Measurements from ENCODE around the gene PTPRA.

PTPRA gene

DNA sequence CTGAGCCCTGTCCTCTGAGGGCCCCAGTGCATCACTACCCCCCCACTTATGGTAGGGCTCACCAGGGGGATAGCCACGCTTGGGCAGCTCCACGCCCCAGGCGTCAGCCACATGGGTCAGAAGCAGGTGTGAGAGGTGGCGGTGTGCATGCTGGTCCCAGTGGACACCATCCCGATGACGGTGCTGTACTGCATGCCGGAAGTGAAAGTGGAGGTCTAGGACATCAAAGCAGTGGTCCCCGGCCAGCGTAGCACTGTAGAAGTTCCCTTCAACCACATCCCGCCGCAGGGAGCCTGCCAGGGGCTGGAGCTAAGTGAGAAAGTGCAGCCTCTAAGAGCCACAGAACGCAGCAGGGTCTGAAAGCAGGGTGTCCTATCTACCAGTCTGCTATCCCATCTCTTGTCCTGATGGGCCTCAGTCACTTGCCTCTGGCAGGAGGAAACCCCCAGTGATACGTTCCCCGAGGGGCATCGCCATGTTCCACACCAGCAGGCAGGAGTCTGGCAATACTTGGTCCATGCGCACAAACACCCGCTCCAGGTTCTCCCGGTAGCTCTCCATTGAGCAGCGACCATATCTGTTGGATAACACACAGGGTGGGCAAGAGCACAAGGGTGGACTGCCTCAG lies 35.0 kb upstream of the PTPRA start:
- no peak for DNase-seq (ENCODE audit: low read depth)
- H3K36me3 ChIP-seq (ENCODE audit: control insufficient read depth, insufficient read depth, low read length, severe bottlenecking): peaks cover 24% of the 10 kb centered on the region
- no peak overlapping the region for H3K9ac ChIP-seq (ENCODE audit: low read length)
- H3K9me3 ChIP-seq (ENCODE audit: control insufficient read depth, low read length): no peaks in the 10 kb centered on the region
- H3K27me3 ChIP-seq (replicated peaks; ENCODE audit: control insufficient read depth, insufficient read depth, low read length): no peaks in the 10 kb centered on the region
- H3K4me3 ChIP-seq (ENCODE audit: low read length): no peak overlapping the region
- H3K4me1 ChIP-seq (ENCODE audit: control insufficient read depth, insufficient read depth, low read length): peaks cover 16% of the 10 kb centered on the region

DNA sequence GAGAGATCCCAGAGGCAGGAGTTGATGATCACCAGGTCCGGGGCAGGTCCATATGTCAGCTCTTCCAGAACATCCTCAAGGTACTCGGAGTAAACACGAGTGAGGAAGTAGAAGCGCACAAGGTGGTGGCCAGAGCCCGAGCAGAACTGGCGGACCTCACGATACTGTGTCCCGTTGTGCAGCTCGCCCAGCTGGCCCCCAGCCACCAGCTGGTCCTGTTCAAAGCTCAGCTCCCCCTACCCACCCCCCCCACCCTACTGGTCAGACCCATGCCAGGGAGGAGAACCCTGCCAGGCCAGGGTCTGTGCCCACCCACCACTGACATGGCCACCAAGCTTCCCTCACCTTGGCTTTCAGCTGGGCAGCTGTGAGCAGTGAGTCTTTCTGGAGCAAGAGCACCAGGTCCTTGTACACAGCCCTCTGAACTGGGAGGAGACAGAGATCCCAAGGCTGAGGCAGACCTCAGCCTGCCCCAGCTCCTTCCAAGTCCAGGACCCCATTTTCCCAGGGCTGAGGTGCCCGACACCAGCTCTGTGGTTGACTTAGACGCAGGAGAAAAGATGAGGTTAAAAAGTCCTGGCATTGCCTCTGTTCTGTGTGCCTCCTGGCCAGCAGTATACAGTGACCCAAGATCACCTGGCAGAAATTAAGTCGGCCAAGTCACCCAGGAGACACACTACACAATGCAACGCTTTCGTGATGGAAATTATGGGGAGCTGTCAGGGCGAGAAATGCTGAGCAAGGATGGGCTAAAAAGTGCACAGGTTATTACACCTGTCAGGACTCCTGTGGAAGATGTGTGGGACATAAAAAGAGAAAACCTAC lies 34.2 kb upstream of the PTPRA start:
- DNase-seq (ENCODE audit: low read depth): no peak
- Histone ChIP-seq H3K9ac (ENCODE audit: low read length) (no peak overlapping the region), H3K27me3 (replicated peaks; ENCODE audit: control insufficient read depth, insufficient read depth, low read length) (no peaks in the 10 kb centered on the region), H3K4me3 (ENCODE audit: low read length) (peak overlapping the region; percentile 91), H3K36me3 (ENCODE audit: control insufficient read depth, insufficient read depth, low read length, severe bottlenecking) (peaks cover 28% of the 10 kb centered on the region), H3K4me1 (ENCODE audit: control insufficient read depth, insufficient read depth, low read length) (peaks cover 16% of the 10 kb centered on the region), H3K9me3 (ENCODE audit: control insufficient read depth, low read length) (no peaks in the 10 kb centered on the region)

DNA sequence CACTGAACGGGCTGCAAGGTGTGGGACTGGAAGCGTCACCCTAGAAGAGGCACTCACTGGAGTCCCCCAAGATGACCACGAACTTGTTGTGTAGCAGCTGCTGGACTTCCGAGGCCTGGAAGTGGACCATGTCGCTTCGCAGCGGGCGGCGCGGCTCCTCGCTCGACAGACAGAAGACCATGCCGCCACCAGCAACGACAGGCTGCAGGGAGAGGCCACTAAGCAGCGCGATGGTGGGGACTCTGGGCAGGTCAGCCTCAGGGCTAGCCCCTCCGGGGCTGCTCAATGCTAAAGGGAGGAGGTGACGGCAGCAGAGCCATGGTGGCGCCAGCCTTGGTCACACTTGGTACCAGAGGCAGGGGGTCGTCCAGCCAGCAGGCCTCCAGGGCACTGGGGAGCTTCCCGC lies 33.5 kb upstream of the PTPRA start:
- no peak for DNase-seq (ENCODE audit: low read depth)
- Histone ChIP-seq H3K9ac (ENCODE audit: low read length) (peak overlapping the region; percentile 86), H3K4me3 (ENCODE audit: low read length) (peak overlapping the region; percentile 91), H3K36me3 (ENCODE audit: control insufficient read depth, insufficient read depth, low read length, severe bottlenecking) (peaks cover 27% of the 10 kb centered on the region), H3K4me1 (ENCODE audit: control insufficient read depth, insufficient read depth, low read length) (peaks cover 16% of the 10 kb centered on the region), H3K9me3 (ENCODE audit: control insufficient read depth, low read length) (no peaks in the 10 kb centered on the region), H3K27me3 (replicated peaks; ENCODE audit: control insufficient read depth, insufficient read depth, low read length) (no peaks in the 10 kb centered on the region)

DNA sequence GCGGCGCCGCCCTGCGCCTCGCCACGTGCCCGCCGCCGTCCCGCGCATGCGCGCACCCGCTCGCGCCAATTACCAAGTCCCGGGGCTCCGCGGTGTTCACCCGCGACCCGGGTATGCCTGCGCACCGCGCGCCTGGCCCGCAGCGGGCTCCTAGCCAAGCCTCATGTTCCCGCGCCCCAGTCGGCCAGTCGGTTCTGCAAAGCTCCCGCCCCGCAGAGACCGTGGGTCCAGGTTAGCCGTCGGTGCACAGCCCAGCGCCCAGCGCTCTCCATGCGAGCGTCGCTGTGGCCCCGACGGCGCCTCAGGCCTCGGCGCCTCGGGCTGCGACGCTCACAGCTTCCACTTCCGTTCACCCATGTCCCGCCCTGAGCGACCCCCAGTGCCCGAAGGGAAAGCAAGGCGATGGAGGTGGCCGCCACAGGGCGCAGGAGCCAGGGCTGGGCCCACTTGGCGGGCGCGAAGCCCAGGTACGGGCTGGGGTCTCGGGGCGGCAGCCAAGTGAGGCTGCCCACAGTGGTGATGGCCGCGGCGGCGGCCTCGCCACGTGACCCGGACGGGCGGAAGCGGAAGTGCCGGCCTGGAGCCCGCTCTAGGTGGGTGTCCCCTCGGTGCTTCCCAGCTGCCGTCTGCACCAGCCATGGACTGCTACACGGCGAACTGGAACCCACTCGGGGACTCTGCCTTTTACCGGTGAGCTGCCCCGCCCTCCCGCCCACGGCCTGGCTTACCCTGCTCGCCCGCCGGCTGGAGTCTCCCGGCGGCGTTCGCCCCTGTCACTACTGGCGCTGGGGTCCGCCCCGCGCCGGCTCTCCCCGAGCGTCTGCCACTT lies 32.9 kb upstream of the PTPRA start, which contains the start of the genes PCED1A and VPS16:
TSS of gene PCED1A (minus strand) at position 518 of the 829 bp plus-strand sequence. CDS start 743 bp downstream, outside the sequence.
TSS of gene VPS16 (plus strand) at position 608 of the 829 bp plus-strand sequence. CDS start at position 638, 30 bp downstream.
- Histone ChIP-seq H3K9me3 (ENCODE audit: control insufficient read depth, low read length) (no peaks in the 10 kb centered on the region), H3K27me3 (replicated peaks; ENCODE audit: control insufficient read depth, insufficient read depth, low read length) (no peaks in the 10 kb centered on the region), H3K36me3 (ENCODE audit: control insufficient read depth, insufficient read depth, low read length, severe bottlenecking) (peaks cover 21% of the 10 kb centered on the region), H3K4me1 (ENCODE audit: control insufficient read depth, insufficient read depth, low read length) (peaks cover 16% of the 10 kb centered on the region), H3K4me3 (ENCODE audit: low read length) (peak within 1 kb of the TSS; percentile 91), H3K9ac (ENCODE audit: low read length) (peak within 1 kb of the TSS; percentile 86)
- DNase-seq (ENCODE audit: low read depth): peak; percentile 91

DNA sequence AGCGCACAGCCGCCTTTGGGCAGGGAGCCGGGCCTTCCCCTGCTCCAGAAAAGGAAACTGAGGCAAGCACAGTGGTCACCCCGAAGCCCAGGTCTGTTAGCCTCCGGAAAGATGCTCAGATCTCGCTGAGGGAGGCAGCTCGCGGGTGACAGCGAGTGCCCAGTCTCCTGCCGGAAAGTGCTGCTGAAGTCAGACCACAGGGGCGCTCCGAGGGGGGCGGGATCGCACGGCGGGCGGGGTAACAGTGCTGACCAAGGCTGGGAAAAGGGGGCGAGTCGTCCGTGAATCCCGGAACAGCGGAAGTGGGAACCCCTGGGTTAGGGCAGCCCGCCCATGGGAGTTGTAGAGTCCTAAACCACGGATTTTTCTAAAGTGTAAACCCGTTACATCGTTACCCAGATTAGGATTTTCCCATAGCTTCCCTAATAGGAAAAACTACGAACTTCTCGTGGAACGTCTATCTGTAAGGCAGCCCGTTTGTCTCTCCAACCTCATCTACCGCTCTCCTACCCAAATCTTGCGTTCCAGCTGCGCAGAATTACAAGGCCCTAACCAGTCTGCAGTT lies 32.2 kb upstream of the PTPRA start:
- H3K4me1 ChIP-seq (ENCODE audit: control insufficient read depth, insufficient read depth, low read length): peaks cover 16% of the 10 kb centered on the region
- DNase-seq (ENCODE audit: low read depth): peak; percentile 78
- H3K27me3 ChIP-seq (replicated peaks; ENCODE audit: control insufficient read depth, insufficient read depth, low read length): no peaks in the 10 kb centered on the region
- peak overlapping the region; percentile 86 for H3K9ac ChIP-seq (ENCODE audit: low read length)
- peaks cover 21% of the 10 kb centered on the region for H3K36me3 ChIP-seq (ENCODE audit: control insufficient read depth, insufficient read depth, low read length, severe bottlenecking)
- no peaks in the 10 kb centered on the region for H3K9me3 ChIP-seq (ENCODE audit: control insufficient read depth, low read length)
- H3K4me3 ChIP-seq (ENCODE audit: low read length): peak overlapping the region; percentile 91

DNA sequence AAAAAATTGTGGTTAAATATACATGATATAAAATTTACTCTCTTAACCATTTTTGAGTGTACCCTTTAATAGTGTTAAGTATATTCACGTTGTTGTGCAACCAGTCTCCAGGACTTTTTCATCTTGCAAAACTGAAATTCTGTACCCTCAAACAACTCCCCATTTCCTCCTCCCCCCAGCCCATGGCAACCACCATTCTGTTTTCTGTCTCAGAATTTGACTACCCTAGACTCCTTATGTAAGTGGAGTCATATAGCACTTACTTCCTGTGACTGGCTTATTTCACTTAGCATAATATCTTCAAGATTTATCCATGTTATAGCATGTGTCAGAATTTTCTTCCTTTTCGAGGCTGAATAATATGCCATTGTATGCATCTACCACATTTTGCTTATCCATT lies 27.7 kb upstream of the PTPRA start:
- no peak for DNase-seq (ENCODE audit: low read depth)
- Histone ChIP-seq H3K4me3 (ENCODE audit: low read length) (no peak overlapping the region), H3K9ac (ENCODE audit: low read length) (no peak overlapping the region), H3K4me1 (ENCODE audit: control insufficient read depth, insufficient read depth, low read length) (peaks cover 7% of the 10 kb centered on the region), H3K36me3 (ENCODE audit: control insufficient read depth, insufficient read depth, low read length, severe bottlenecking) (peaks cover 9% of the 10 kb centered on the region), H3K9me3 (ENCODE audit: control insufficient read depth, low read length) (no peaks in the 10 kb centered on the region), H3K27me3 (replicated peaks; ENCODE audit: control insufficient read depth, insufficient read depth, low read length) (no peaks in the 10 kb centered on the region)

DNA sequence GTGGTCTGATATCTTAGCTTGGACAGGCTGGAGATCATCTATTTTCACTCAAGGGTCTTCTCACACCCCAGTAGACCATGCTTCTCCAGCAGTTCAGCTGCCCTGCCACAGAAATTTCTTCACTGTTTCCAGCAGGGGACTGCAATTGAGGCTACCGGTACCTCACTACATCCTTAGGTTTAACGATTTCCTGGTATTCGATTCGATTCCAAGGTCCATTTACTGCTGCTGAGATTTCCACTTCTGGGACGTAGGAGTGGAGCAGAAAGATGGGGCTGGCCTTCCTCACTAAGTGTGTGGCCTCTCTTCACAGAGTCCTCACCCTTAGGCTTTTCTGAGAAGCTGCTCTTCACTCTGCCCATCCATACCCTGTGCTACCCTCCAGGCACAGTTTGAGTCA lies 26.6 kb upstream of the PTPRA start:
- Histone ChIP-seq H3K27me3 (replicated peaks; ENCODE audit: control insufficient read depth, insufficient read depth, low read length) (no peaks in the 10 kb centered on the region), H3K36me3 (ENCODE audit: control insufficient read depth, insufficient read depth, low read length, severe bottlenecking) (peaks cover 9% of the 10 kb centered on the region), H3K4me3 (ENCODE audit: low read length) (no peak overlapping the region), H3K9me3 (ENCODE audit: control insufficient read depth, low read length) (no peaks in the 10 kb centered on the region), H3K9ac (ENCODE audit: low read length) (no peak overlapping the region), H3K4me1 (ENCODE audit: control insufficient read depth, insufficient read depth, low read length) (peaks cover 2% of the 10 kb centered on the region)
- no peak for DNase-seq (ENCODE audit: low read depth)

DNA sequence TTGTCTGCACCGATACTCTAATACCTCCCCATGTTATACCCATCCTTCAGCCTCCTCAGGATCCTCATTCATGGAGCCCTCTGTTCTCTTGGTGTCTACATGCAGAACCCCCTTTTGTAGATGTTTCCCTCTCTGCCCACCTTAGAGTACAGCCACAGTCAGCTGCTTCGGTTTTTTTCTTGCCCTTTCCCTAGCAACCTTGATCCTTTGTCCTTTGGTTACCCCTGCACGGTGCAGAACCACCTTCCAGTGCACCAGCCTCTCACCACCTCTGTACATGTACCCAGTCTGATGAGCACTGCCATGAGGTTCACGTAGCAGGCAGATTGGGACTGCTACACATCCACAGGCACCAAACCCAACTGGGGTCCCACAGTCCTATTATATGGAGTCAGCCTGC lies 25.5 kb upstream of the PTPRA start:
- H3K4me3 ChIP-seq (ENCODE audit: low read length): no peak overlapping the region
- no peak overlapping the region for H3K9ac ChIP-seq (ENCODE audit: low read length)
- no peaks in the 10 kb centered on the region for H3K27me3 ChIP-seq (replicated peaks; ENCODE audit: control insufficient read depth, insufficient read depth, low read length)
- peaks cover 9% of the 10 kb centered on the region for H3K36me3 ChIP-seq (ENCODE audit: control insufficient read depth, insufficient read depth, low read length, severe bottlenecking)
- H3K4me1 ChIP-seq (ENCODE audit: control insufficient read depth, insufficient read depth, low read length): no peaks in the 10 kb centered on the region
- H3K9me3 ChIP-seq (ENCODE audit: control insufficient read depth, low read length): no peaks in the 10 kb centered on the region
- DNase-seq (ENCODE audit: low read depth): no peak

DNA sequence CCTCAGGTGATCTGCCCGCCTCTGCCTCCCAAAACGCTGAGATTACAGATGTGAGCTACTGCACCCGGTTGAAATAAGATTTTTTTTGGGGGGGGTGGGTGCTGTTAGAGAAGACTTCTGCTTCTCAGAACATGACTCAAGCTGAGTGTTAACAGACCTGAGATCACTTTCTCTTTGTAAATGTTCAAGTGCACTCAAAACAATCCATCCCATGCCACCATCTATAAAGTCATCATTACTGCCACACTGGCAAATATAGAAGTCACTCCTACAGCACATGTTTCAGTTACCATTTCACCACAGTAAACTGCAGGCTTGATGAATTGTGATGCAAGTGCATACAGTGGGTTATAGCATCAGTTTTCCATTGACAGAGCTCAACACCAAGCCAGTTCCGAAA lies 23.8 kb upstream of the PTPRA start:
- Histone ChIP-seq H3K4me3 (ENCODE audit: low read length) (no peak overlapping the region), H3K27me3 (replicated peaks; ENCODE audit: control insufficient read depth, insufficient read depth, low read length) (no peaks in the 10 kb centered on the region), H3K9ac (ENCODE audit: low read length) (no peak overlapping the region), H3K9me3 (ENCODE audit: control insufficient read depth, low read length) (no peaks in the 10 kb centered on the region), H3K36me3 (ENCODE audit: control insufficient read depth, insufficient read depth, low read length, severe bottlenecking) (peaks cover 5% of the 10 kb centered on the region), H3K4me1 (ENCODE audit: control insufficient read depth, insufficient read depth, low read length) (no peaks in the 10 kb centered on the region)
- DNase-seq (ENCODE audit: low read depth): no peak

DNA sequence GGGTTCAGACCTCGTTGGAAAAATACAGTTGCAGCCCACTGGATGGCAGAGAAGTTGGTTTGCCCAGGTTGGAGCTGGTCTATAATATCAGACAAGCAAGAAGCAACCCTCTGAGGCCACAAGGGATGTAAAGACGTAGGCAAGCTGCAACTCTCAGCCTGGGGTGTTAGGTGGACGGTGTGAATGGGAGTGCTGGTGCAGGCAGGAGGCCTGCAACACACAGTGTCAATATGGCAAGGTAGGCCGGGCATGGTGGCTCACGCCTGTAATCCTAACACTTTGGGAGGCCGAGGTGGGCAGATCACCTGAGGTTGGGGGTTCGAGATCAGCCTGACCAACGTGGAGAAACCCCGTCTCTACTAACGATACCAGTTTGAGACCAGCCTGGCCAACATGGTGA lies 22.2 kb upstream of the PTPRA start:
- Histone ChIP-seq H3K27me3 (replicated peaks; ENCODE audit: control insufficient read depth, insufficient read depth, low read length) (no peaks in the 10 kb centered on the region), H3K36me3 (ENCODE audit: control insufficient read depth, insufficient read depth, low read length, severe bottlenecking) (peaks cover 5% of the 10 kb centered on the region), H3K4me1 (ENCODE audit: control insufficient read depth, insufficient read depth, low read length) (no peaks in the 10 kb centered on the region), H3K9ac (ENCODE audit: low read length) (no peak overlapping the region), H3K9me3 (ENCODE audit: control insufficient read depth, low read length) (no peaks in the 10 kb centered on the region), H3K4me3 (ENCODE audit: low read length) (no peak overlapping the region)
- no peak for DNase-seq (ENCODE audit: low read depth)

DNA sequence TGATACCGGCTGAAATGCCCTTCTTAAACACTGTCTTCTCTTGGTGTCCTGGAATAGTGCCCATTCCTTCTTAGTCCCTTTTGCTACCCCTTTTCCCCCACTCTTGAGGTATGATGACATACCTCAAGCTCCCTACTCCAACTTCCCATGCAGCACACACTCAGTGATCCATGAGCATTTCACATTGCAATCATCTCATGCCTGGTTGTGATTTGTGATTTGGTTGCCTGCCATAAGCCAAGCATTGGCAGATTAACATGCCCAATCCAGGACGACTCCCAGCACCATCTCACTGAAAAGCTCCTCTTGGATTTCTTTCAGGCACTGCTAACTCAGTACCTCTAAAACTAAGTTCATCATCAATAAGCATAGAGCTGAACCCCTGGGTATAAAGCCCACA lies 14.7 kb upstream of the PTPRA start:
- Histone ChIP-seq H3K27me3 (replicated peaks; ENCODE audit: control insufficient read depth, insufficient read depth, low read length) (no peaks in the 10 kb centered on the region), H3K4me3 (ENCODE audit: low read length) (no peak overlapping the region), H3K9me3 (ENCODE audit: control insufficient read depth, low read length) (no peaks in the 10 kb centered on the region), H3K36me3 (ENCODE audit: control insufficient read depth, insufficient read depth, low read length, severe bottlenecking) (peaks cover 27% of the 10 kb centered on the region), H3K9ac (ENCODE audit: low read length) (no peak overlapping the region), H3K4me1 (ENCODE audit: control insufficient read depth, insufficient read depth, low read length) (peaks cover 14% of the 10 kb centered on the region)
- no peak for DNase-seq (ENCODE audit: low read depth)
